ENCODE data around the gene LRBA.

DNA sequence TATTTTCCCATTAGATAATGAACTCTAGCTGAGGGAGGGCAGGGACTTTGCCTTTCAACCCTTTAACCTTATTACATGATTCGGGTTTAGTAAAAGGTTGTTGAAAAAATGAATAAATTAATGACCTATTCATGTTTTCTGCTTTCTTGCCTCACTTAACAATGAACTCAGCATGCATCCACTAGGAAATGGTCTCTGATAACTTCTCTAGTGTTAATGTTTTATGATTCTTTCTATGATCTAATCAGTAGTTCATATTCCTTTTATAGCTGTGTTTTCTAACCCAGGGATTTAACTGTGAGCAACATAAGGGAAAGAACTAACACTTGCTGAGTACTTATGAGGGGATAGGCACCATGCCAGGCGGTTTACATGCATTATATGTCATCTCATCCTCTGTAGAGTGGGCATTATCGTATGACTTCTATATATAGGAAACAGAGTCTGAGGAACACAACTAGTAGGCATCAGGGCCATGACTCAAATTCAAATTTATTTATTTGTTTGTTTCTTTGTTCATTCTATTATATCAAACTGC, 669.8 kb downstream of the LRBA start:
- no peak for TF ChIP-seq EZH2phosphoT487 (IDR thresholded peaks at IDR 0.05; ENCODE audit: low read length)
- TF ChIP-seq, protein P1, sequence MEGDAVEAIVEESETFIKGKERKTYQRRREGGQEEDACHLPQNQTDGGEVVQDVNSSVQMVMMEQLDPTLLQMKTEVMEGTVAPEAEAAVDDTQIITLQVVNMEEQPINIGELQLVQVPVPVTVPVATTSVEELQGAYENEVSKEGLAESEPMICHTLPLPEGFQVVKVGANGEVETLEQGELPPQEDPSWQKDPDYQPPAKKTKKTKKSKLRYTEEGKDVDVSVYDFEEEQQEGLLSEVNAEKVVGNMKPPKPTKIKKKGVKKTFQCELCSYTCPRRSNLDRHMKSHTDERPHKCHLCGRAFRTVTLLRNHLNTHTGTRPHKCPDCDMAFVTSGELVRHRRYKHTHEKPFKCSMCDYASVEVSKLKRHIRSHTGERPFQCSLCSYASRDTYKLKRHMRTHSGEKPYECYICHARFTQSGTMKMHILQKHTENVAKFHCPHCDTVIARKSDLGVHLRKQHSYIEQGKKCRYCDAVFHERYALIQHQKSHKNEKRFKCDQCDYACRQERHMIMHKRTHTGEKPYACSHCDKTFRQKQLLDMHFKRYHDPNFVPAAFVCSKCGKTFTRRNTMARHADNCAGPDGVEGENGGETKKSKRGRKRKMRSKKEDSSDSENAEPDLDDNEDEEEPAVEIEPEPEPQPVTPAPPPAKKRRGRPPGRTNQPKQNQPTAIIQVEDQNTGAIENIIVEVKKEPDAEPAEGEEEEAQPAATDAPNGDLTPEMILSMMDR (IDR thresholded peaks at IDR 0.05; ENCODE audit: low read length) = no peak

All from MM.1S (cell line).